ENCODE results near the gene CCDC93.
"Not testable (repeated sequence)": the region's sequence is repeated elsewhere in the genome, so short reads cannot be mapped to it uniquely, and the experiment has no call there.

CCDC93 gene

DNA sequence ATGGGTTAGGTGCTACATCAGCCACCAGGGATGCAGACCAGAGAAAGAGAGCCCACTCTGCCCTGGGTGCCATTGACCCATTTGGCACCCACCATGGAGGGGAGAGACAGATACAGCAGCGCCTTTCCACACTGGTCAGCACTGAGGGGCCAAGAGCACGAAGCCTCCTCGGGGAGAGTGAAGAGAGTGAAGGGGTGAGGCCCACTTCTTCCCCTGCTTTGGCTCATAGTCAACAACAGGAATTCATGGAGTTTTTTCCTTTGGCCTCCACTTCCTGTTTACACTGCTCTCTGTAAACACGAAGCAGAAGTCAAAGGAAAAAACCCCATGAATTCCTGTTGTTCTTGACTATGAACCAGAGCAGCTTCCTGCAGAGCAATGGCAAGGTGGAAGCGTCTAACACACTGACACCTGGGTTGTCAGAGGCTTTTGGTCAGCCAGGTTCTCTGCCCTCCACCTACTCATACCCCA is 80.0 kb downstream of the CCDC93 start:
- POLR2A ChIA-PET (ENCODE audit: low non-redundant PET) = no interaction called here
- H3K27ac ChIP-seq = no peak overlapping the region
- TF ChIP-seq CTCF (conservative IDR thresholded peaks at IDR 0.05; ENCODE audit: low read depth) = no peak
- CTCF ChIA-PET = no interaction called here
- DNase-seq (ENCODE audit: low spot score) = no peak

DNA sequence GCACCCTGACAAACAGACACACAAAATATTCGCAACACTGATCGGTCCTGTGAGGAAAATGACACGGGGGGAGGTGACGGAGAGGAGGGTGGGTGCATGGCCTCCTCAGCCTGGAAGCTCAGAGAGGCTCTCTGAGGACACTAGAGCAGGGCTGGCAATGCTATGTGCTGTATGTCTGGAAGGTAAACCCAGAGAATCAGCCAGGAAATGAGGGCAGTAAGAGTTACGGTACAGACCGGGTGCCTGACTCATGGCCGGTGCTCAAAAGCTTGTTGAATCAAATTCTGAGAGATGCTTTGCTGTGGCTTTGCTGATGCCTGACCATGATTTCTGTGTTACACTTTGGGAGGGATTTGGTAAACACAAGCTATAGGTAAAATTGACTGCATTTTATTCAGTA is 81.9 kb downstream of the CCDC93 start:
- H3K27ac ChIP-seq = no peak overlapping the region
- TF ChIP-seq CTCF (conservative IDR thresholded peaks at IDR 0.05; ENCODE audit: low read depth) = no peak
- ChIA-PET POLR2A (ENCODE audit: low non-redundant PET) (no interaction called here), CTCF (no interaction called here)
- DNase-seq (ENCODE audit: low spot score) = no peak

GRCh38 chr2:117931266-117931665 is 82.6 kb downstream of the CCDC93 start:
- no peak for DNase-seq (ENCODE audit: low spot score)
- no peak for TF ChIP-seq CTCF (conservative IDR thresholded peaks at IDR 0.05; ENCODE audit: low read depth)
- H3K27ac ChIP-seq = no peak overlapping the region
- ChIA-PET CTCF (no interaction called here), POLR2A (ENCODE audit: low non-redundant PET) (no interaction called here)

- no peak overlapping the region for H3K27ac ChIP-seq
- DNase-seq (ENCODE audit: low spot score) = no peak
- POLR2A ChIA-PET (ENCODE audit: low non-redundant PET) = no interaction called here
- CTCF ChIA-PET = no interaction called here
- no peak for TF ChIP-seq CTCF (conservative IDR thresholded peaks at IDR 0.05; ENCODE audit: low read depth)
These were observed 83.1 kb downstream of the CCDC93 start for GRCh38 chr2:117930775-117931174.

- POLR2A ChIA-PET (ENCODE audit: low non-redundant PET); CTCF ChIA-PET; H3K27ac ChIP-seq; DNase-seq (ENCODE audit: low spot score): not testable (repeated sequence)
These were observed 90.4 kb downstream of the CCDC93 start for GRCh38 chr2:117923471-117923870.

GRCh38 chr2:117921520-117921919 is 92.3 kb downstream of the CCDC93 start:
- POLR2A ChIA-PET (ENCODE audit: low non-redundant PET) = no interaction called here
- no peak for DNase-seq (ENCODE audit: low spot score)
- no peak for TF ChIP-seq CTCF (conservative IDR thresholded peaks at IDR 0.05; ENCODE audit: low read depth)
- H3K27ac ChIP-seq = no peak overlapping the region
- CTCF ChIA-PET = no interaction called here

GRCh38 chr2:117918608-117919007 is 95.3 kb downstream of the CCDC93 start:
- H3K27ac ChIP-seq = no peak overlapping the region
- no peak for DNase-seq (ENCODE audit: low spot score)
- POLR2A ChIA-PET (ENCODE audit: low non-redundant PET) = no interaction called here
- no peak for TF ChIP-seq CTCF (conservative IDR thresholded peaks at IDR 0.05; ENCODE audit: low read depth)
- CTCF ChIA-PET = no interaction called here

Data from RWPE1 (cell line).